Ishikawa (cell line): Measurements from ENCODE around the gene CADM1.

Experiments
- CEBPB ChIP-seq: IDR thresholded peaks from 2 replicates; pipeline ENCODE4 v1.6.1; 2012
- CREB1 ChIP-seq: IDR thresholded peaks from 2 replicates; pipeline ENCODE4 v1.6.1; 2012; ENCODE audit warnings: low read depth
- EGR1 ChIP-seq: IDR thresholded peaks from 2 replicates; pipeline ENCODE4 v1.6.1; 2012
- EP300 ChIP-seq: IDR thresholded peaks from 2 replicates; pipeline ENCODE4 v1.6.1; 2012; ENCODE audit warnings: borderline replicate concordance
- FOXM1 ChIP-seq: IDR thresholded peaks from 2 replicates; pipeline ENCODE4 v1.6.1; 2012; ENCODE audit warnings: low read depth, borderline replicate concordance
- NFIC ChIP-seq: IDR thresholded peaks from 2 replicates; pipeline ENCODE4 v1.6.1; 2012
- RAD21 ChIP-seq: IDR thresholded peaks from 2 replicates; pipeline ENCODE4 v1.6.1; 2012; ENCODE audit warnings: low read depth
- TAF1 ChIP-seq: IDR thresholded peaks from 2 replicates; pipeline ENCODE4 v1.6.1; 2012; ENCODE audit warnings: low read depth, mild to moderate bottlenecking
- TCF12 ChIP-seq: IDR thresholded peaks from 2 replicates; pipeline ENCODE4 v1.6.1; 2012; ENCODE audit warnings: low read depth
- TEAD4 ChIP-seq: IDR thresholded peaks from 2 replicates; pipeline ENCODE4 v1.6.1; 2012
- YY1 ChIP-seq: IDR thresholded peaks from 2 replicates; pipeline ENCODE4 v1.6.1; 2012; ENCODE audit warnings: low read depth
- TF ChIP-seq, protein P1 (sequence below): IDR thresholded peaks from 2 replicates; pipeline ENCODE4 v1.6.1; 2012; ENCODE audit warnings: low read depth, mild to moderate bottlenecking
- TF ChIP-seq, protein P2 (sequence below): IDR thresholded peaks from 2 replicates; pipeline ENCODE4 v1.6.1; 2012
- TF ChIP-seq, protein P3 (sequence below): IDR thresholded peaks from 2 replicates; pipeline ENCODE4 v1.6.1; 2012

- TF ChIP-seq EGR1, result no peak
- no peak for TF ChIP-seq EP300
- TF ChIP-seq, protein P1, sequence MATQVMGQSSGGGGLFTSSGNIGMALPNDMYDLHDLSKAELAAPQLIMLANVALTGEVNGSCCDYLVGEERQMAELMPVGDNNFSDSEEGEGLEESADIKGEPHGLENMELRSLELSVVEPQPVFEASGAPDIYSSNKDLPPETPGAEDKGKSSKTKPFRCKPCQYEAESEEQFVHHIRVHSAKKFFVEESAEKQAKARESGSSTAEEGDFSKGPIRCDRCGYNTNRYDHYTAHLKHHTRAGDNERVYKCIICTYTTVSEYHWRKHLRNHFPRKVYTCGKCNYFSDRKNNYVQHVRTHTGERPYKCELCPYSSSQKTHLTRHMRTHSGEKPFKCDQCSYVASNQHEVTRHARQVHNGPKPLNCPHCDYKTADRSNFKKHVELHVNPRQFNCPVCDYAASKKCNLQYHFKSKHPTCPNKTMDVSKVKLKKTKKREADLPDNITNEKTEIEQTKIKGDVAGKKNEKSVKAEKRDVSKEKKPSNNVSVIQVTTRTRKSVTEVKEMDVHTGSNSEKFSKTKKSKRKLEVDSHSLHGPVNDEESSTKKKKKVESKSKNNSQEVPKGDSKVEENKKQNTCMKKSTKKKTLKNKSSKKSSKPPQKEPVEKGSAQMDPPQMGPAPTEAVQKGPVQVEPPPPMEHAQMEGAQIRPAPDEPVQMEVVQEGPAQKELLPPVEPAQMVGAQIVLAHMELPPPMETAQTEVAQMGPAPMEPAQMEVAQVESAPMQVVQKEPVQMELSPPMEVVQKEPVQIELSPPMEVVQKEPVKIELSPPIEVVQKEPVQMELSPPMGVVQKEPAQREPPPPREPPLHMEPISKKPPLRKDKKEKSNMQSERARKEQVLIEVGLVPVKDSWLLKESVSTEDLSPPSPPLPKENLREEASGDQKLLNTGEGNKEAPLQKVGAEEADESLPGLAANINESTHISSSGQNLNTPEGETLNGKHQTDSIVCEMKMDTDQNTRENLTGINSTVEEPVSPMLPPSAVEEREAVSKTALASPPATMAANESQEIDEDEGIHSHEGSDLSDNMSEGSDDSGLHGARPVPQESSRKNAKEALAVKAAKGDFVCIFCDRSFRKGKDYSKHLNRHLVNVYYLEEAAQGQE, result no peak
- TF ChIP-seq CREB1, result no peak
- TF ChIP-seq CEBPB, result no peak
- TF ChIP-seq, protein P2, sequence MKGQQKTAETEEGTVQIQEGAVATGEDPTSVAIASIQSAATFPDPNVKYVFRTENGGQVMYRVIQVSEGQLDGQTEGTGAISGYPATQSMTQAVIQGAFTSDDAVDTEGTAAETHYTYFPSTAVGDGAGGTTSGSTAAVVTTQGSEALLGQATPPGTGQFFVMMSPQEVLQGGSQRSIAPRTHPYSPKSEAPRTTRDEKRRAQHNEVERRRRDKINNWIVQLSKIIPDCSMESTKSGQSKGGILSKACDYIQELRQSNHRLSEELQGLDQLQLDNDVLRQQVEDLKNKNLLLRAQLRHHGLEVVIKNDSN, result no peak
- no peak for TF ChIP-seq YY1
- TF ChIP-seq RAD21, result no peak
- no peak for TF ChIP-seq TCF12
- no peak for TF ChIP-seq FOXM1
- TF ChIP-seq NFIC, result no peak
- TF ChIP-seq, protein P3, sequence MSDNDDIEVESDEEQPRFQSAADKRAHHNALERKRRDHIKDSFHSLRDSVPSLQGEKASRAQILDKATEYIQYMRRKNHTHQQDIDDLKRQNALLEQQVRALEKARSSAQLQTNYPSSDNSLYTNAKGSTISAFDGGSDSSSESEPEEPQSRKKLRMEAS, result no peak
- no peak for TF ChIP-seq TEAD4
- TF ChIP-seq TAF1, result no peak
Measured at GRCh38 chr11:115548878-115549528, 44.8 kb upstream of the CADM1 start.
